Naive thymus-derived CD4-positive, alpha-beta T cell (primary cell): ENCODE measurements around the gene KMT5B. TPM values are rescaled to one million over a fixed set of nuclear protein-coding genes. Genes with fewer than 3 reads are reported as not detected.

ENCODE experiments used
- ATAC-seq: fragments of 150-1000 bp; cut with Tn5 transposase; 2 replicates; pipeline ENCODE4 v1.10.0; 2021; ENCODE audit warnings: mild to moderate bottlenecking, moderate library complexity
- CTCF ChIA-PET: fragments of 350-600 bp; sonication (Branson Sonifier 250); formaldehyde crosslinking; loops from one replicate; lab custom pipeline; 2021; ENCODE audit warnings: antibody characterized with exemption; lab: Charles Lee
- POLR2A ChIA-PET: fragments of 350-600 bp; sonication (Branson Sonifier 250); formaldehyde crosslinking; loops from one replicate; lab custom pipeline; 2021; ENCODE audit warnings: antibody characterized with exemption, inconsistent platforms; lab: Charles Lee
- DNase-seq, 9 donors: peaks; one replicate each; pipeline versions ENCODE4 v3.0.0 to v3.0.0-alpha.2; 2020 to 2022; ENCODE audit warnings: mixed read lengths in 1 of 9
- H3K27ac ChIP-seq: one replicate; pipeline ENCODE4 v1.7.0; 2013; ENCODE audit warnings: mild to moderate bottlenecking, low read depth, low read length, moderate library complexity
- H3K27me3 ChIP-seq, 2 donors: one replicate each; pipeline ENCODE4 v1.7.0; 2013; ENCODE audit warnings: low read length in 2 of 2, mild to moderate bottlenecking in 2 of 2, moderate library complexity in 2 of 2; ENCODE audit not compliant: control insufficient read depth in 2 of 2, insufficient read depth in 2 of 2
- H3K36me3 ChIP-seq, 3 experiments: 1 replicate in 2 of 3; 2 replicates in 1 of 3; pipeline ENCODE4 v1.7.0; 2013; ENCODE audit warnings: low read length in 3 of 3, mild to moderate bottlenecking in 3 of 3, moderate library complexity in 1 of 3; ENCODE audit not compliant: insufficient read depth in 3 of 3, control insufficient read depth in 2 of 3
- H3K4me1 ChIP-seq, 2 donors: one replicate each; pipeline ENCODE4 v1.7.0; 2013; ENCODE audit warnings: low read length in 2 of 2, mild to moderate bottlenecking in 2 of 2, moderate library complexity in 1 of 2; ENCODE audit not compliant: control insufficient read depth in 2 of 2, insufficient read depth in 2 of 2
- H3K4me3 ChIP-seq: 2 replicates; pipeline ENCODE4 v1.7.0; 2013; ENCODE audit warnings: mild to moderate bottlenecking, low read length
- H3K9me3 ChIP-seq, 3 experiments: 1 replicate in 2 of 3; 2 replicates in 1 of 3; pipeline ENCODE4 v1.7.0; 2013; ENCODE audit warnings: low read length in 3 of 3; ENCODE audit not compliant: control insufficient read depth in 2 of 3
- H3K27ac Mint-ChIP-seq, 9 donors: one replicate each; pipeline ENCODE4 v1.8.0; 2020 to 2022; ENCODE audit warnings: mixed read lengths in 9 of 9, mild to moderate bottlenecking in 8 of 9, moderate library complexity in 5 of 9, inconsistent platforms in 2 of 9
- H3K27me3 Mint-ChIP-seq, 5 donors: one replicate each; pipeline ENCODE4 v1.8.0; 2021 to 2022; ENCODE audit warnings: mixed read lengths in 5 of 5, mild to moderate bottlenecking in 1 of 5
- H3K36me3 Mint-ChIP-seq, 5 donors: one replicate each; pipeline ENCODE4 v1.8.0; 2020 to 2022; ENCODE audit warnings: mixed read lengths in 5 of 5, mild to moderate bottlenecking in 3 of 5, inconsistent platforms in 1 of 5
- H3K4me1 Mint-ChIP-seq, 7 donors: one replicate each; pipeline ENCODE4 v1.8.0; 2020 to 2022; ENCODE audit warnings: mixed read lengths in 7 of 7, mild to moderate bottlenecking in 3 of 7, inconsistent platforms in 1 of 7
- H3K4me3 Mint-ChIP-seq, 10 donors: one replicate each; pipeline ENCODE4 v1.8.0; 2020 to 2022; ENCODE audit warnings: mild to moderate bottlenecking in 10 of 10, mixed read lengths in 10 of 10, moderate library complexity in 6 of 10, inconsistent platforms in 2 of 10
- H3K9me3 Mint-ChIP-seq, 11 donors: one replicate each; pipeline ENCODE4 v1.8.0; 2020 to 2022; ENCODE audit warnings: mixed read lengths in 11 of 11, mild to moderate bottlenecking in 4 of 11, inconsistent platforms in 1 of 11, moderate library complexity in 1 of 11
- intact Hi-C, 2 donors: fragments of 100-400 bp; cut with micrococcal nuclease; formaldehyde crosslinking; loops; one replicate each; pipeline ENCODE4 v1.15.1; 2023
- polyA plus RNA-seq, 2 donors: library from polyadenylated mRNA; unstranded; fragments of 300-500 nt; fragmentation: Illumina TruSeq; gene quantifications; one replicate each; pipeline ENCODE4 v1.2.3, GENCODE V29; 2021
- total RNA-seq, 6 experiments: library from RNA in 5 of 6; stranded (reverse) in 5 of 6; gene quantifications; 1 replicate in 5 of 6; 2 replicates in 1 of 6; pipeline ENCODE4 v1.2.3 and lab custom pipeline; 2021 to 2026

The KMT5B gene
- total and polyA plus RNA-seq, 7 experiments from 2014 or later: 32.7 to 68.2 (median 43.8) TPM

DNA sequence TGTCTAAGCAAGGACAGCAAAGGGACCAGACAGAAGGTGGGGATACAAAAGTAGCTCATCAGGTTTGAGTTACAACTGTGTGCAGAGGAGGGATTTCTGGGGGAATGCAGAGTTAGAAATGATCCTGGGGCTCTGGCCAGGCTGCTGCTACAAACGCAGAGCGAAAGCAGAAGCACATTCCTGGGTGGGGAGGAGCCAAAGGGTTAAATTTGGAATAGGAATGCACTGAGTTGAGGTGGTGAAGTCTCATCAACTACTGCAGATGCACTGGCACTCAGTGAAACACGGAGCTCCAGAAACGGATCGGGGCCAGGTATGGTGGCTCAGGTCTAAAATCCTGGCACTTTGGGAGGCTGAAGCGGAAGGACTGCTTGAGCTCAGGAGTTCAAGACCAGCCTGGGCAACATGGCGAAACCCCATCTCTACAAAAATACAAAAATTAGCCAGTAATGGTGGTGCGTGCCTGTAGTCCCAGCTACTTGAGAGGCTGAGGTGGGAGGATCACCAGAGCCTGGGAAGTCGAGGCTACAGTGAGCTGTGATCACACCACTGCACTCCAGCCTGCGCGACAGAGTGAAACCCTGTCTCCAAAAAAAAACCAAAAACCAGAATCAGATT, 95.1 kb downstream of the KMT5B start:
- peaks cover 0 to 11% of the 10 kb centered on the region in 2 donors for H3K4me1 ChIP-seq
- H3K4me1 Mint-ChIP-seq: peaks cover 9 to 19% (median 13%) of the 10 kb centered on the region in 7 donors
- DNase-seq: no peak
- peak overlapping the region in 1 of 10 donors; percentile 9 for H3K4me3 Mint-ChIP-seq
- H3K9me3 ChIP-seq: no peaks in the 10 kb centered on the region
- H3K36me3 Mint-ChIP-seq: no peaks in the 10 kb centered on the region
- no peak overlapping the region for H3K27ac ChIP-seq
- H3K4me3 ChIP-seq: no peak overlapping the region
- CTCF ChIA-PET: no interaction called here
- peak overlapping the region in 2 of 9 donors; percentile 28 to 62 for H3K27ac Mint-ChIP-seq
- no peaks in the 10 kb centered on the region for H3K36me3 ChIP-seq
- intact Hi-C loops: no loop called here
- POLR2A ChIA-PET: no interaction called here
- no peaks in the 10 kb centered on the region for H3K9me3 Mint-ChIP-seq
- peaks cover 0 to 2% (median 0%) of the 10 kb centered on the region in 5 donors for H3K27me3 Mint-ChIP-seq
- ATAC-seq: no peak
- H3K27me3 ChIP-seq: no peaks in the 10 kb centered on the region

DNA sequence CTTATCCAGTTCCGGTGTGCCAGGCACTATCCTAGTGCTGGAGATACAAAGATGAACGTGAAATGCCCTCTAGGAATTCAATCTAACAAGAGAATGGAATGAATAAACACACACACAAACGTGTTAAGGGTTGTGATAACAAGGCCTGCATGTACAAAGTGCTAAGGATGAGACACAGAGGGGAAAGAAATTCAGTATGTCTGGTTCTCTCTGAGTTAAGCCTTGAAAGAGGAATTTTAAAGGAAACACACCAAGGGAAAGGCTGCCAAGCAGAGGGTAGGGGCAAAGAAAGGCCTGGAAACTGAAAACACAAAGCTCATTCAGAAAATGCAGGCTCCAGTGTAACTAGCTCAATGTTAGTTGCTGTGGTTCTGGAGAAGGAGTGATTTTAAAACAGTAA, 96.1 kb downstream of the KMT5B start:
- Histone ChIP-seq H3K36me3 (no peaks in the 10 kb centered on the region), H3K27me3 (no peaks in the 10 kb centered on the region), H3K4me1 (peaks cover 0 to 8% of the 10 kb centered on the region in 2 donors), H3K27ac (no peak overlapping the region), H3K9me3 (no peaks in the 10 kb centered on the region), H3K4me3 (no peak overlapping the region)
- no peaks in the 10 kb centered on the region for H3K9me3 Mint-ChIP-seq
- DNase-seq: no peak
- H3K4me3 Mint-ChIP-seq: no peak overlapping the region
- peak overlapping the region in 1 of 9 donors; percentile 16 for H3K27ac Mint-ChIP-seq
- H3K36me3 Mint-ChIP-seq: no peaks in the 10 kb centered on the region
- H3K4me1 Mint-ChIP-seq: peaks cover 8 to 17% (median 13%) of the 10 kb centered on the region in 7 donors
- peaks cover 0 to 2% (median 0%) of the 10 kb centered on the region in 5 donors for H3K27me3 Mint-ChIP-seq
- CTCF ChIA-PET: no interaction called here
- POLR2A ChIA-PET: no interaction called here
- intact Hi-C loops: no loop called here
- no peak for ATAC-seq

DNA sequence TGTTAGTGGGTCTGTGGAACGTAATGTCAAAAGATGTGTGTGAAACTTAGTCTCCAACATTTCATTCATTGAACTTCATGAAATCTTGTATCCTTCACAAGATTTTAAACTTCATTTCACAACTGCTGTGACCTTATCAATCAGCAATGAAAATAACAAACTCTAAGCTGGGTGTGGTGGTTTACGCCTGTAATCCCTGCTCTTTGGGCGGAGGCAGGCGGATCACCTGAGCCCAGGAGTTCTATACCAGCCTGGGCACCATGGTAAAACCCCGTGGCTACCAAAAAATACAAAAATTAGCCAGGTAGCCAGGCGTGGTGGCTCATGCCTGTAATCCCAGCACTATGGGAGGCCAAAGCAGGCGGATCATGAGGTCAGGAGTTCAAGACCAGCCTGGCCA, 97.0 kb downstream of the KMT5B start:
- no peak for ATAC-seq
- H3K27ac Mint-ChIP-seq: no peak overlapping the region
- no peaks in the 10 kb centered on the region for H3K9me3 Mint-ChIP-seq
- H3K4me3 Mint-ChIP-seq: no peak overlapping the region
- H3K27ac ChIP-seq: no peak overlapping the region
- peaks cover 0 to 2% (median 0%) of the 10 kb centered on the region in 5 donors for H3K27me3 Mint-ChIP-seq
- H3K4me3 ChIP-seq: no peak overlapping the region
- H3K4me1 ChIP-seq: peaks cover 0 to 6% of the 10 kb centered on the region in 2 donors
- no peaks in the 10 kb centered on the region for H3K9me3 ChIP-seq
- no peaks in the 10 kb centered on the region for H3K36me3 Mint-ChIP-seq
- peaks cover 8 to 15% (median 13%) of the 10 kb centered on the region in 7 donors for H3K4me1 Mint-ChIP-seq
- H3K27me3 ChIP-seq: no peaks in the 10 kb centered on the region
- ChIA-PET POLR2A (interaction anchor here (0.6 kb wide), 1 partner anchor 1211 kb away, joined by 3 read pairs; no protein-coding TSS in a partner anchor), CTCF (no interaction called here)
- intact Hi-C loops: no loop called here
- no peak for DNase-seq
- H3K36me3 ChIP-seq: no peaks in the 10 kb centered on the region

DNA sequence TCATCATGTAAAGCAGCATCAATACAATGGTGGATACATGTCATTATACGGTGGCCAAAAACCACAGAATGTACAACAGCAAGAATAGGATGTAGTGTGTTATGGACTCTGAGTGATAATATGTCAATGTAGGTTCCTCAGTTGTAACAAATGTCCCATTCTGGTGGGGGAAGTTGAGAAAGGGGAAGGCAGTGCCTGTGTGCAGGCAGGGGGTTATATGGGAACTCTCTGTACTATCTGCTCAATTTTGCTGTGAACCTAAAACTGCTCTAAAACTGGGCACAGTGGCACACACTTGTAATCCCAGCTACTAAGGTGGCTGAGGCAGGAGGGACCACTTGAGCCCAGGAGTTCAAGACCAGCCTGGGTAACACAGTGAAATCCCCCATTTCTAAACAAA, 97.8 kb downstream of the KMT5B start:
- Histone ChIP-seq H3K4me1 (peaks cover 0 to 6% of the 10 kb centered on the region in 2 donors), H3K9me3 (no peaks in the 10 kb centered on the region), H3K4me3 (no peak overlapping the region), H3K36me3 (no peaks in the 10 kb centered on the region), H3K27ac (no peak overlapping the region), H3K27me3 (no peaks in the 10 kb centered on the region)
- ChIA-PET POLR2A (interaction anchor here (1.2 kb wide), 1 partner anchor 20 kb away, joined by 3 read pairs; no protein-coding TSS in a partner anchor), CTCF (no interaction called here)
- Mint-ChIP-seq H3K27me3 (peaks cover 0 to 2% (median 0%) of the 10 kb centered on the region in 5 donors), H3K4me3 (no peak overlapping the region), H3K27ac (peak overlapping the region in 1 of 9 donors; percentile 45), H3K9me3 (no peaks in the 10 kb centered on the region), H3K4me1 (peaks cover 6 to 14% (median 11%) of the 10 kb centered on the region in 7 donors), H3K36me3 (no peaks in the 10 kb centered on the region)
- DNase-seq (no peak), ATAC-seq (peak; percentile 36)
- intact Hi-C loops: no loop called here

DNA sequence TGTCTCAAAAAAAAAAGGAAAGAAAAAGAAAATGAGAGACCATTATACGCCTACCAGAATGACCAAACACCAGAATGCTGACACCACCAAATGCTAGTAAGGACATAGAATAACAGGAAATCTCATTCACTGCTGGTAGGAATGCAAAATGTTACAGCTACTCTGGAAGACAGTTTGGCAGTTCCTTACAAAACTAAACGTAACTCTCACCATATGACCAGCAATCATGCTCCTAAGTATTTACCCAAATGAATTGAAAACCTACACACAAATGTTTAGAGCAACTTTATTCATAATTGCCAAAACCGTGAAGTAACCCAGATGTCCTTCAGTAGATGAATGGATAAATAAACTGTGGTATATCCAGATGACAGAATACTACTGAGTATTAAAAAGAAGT, 99.1 kb downstream of the KMT5B start:
- Histone ChIP-seq H3K27ac (no peak overlapping the region), H3K27me3 (no peaks in the 10 kb centered on the region), H3K4me1 (no peaks in the 10 kb centered on the region), H3K4me3 (no peak overlapping the region), H3K36me3 (no peaks in the 10 kb centered on the region), H3K9me3 (no peaks in the 10 kb centered on the region)
- Mint-ChIP-seq H3K27ac (peak overlapping the region in 2 of 9 donors; percentile 22 to 38), H3K4me3 (no peak overlapping the region), H3K9me3 (no peaks in the 10 kb centered on the region), H3K36me3 (no peaks in the 10 kb centered on the region), H3K27me3 (no peaks in the 10 kb centered on the region), H3K4me1 (peaks cover 2 to 9% (median 7%) of the 10 kb centered on the region in 7 donors)
- CTCF ChIA-PET: no interaction called here
- intact Hi-C loops: no loop called here
- DNase-seq: no peak
- POLR2A ChIA-PET: no interaction called here
- no peak for ATAC-seq

DNA sequence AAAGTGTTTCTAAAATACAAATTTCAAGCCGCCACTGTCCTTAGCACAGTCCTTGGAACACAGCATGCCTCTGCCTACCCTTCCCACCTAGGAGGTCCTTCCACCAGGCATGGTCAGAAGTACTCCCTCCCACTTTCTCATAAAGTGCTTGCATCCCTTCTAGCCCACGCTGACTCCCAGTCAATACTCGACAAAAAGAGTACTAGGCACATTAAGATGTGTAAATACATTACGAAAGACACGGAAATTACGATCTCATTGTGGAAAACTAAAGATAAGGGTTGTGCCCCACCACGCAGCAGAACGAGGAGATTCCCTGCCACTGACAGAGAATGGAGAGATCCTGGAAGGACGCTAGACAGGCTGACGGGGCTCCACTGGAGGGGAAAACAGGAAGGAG, 105.4 kb downstream of the KMT5B start:
- intact Hi-C loops: no loop called here
- Mint-ChIP-seq H3K27me3 (no peaks in the 10 kb centered on the region), H3K4me3 (no peak overlapping the region), H3K36me3 (peaks cover 0 to 4% (median 0%) of the 10 kb centered on the region in 5 donors), H3K27ac (no peak overlapping the region), H3K4me1 (peaks cover 0 to under 1% (median 0%) of the 10 kb centered on the region in 7 donors), H3K9me3 (no peaks in the 10 kb centered on the region)
- no peak overlapping the region for H3K4me3 ChIP-seq
- no peaks in the 10 kb centered on the region for H3K4me1 ChIP-seq
- H3K27ac ChIP-seq: no peak overlapping the region
- ATAC-seq (no peak), DNase-seq (no peak)
- CTCF ChIA-PET: no interaction called here
- H3K36me3 ChIP-seq: no peaks in the 10 kb centered on the region
- no peaks in the 10 kb centered on the region for H3K9me3 ChIP-seq
- POLR2A ChIA-PET: no interaction called here
- no peaks in the 10 kb centered on the region for H3K27me3 ChIP-seq
